NOMO-1 treated with dmso at 0.1 percent for 144 hours (cell line): ENCODE results near the gene MEDAG.

Source experiments
- DNase-seq: peaks from one replicate; lab custom pipeline; 2025; ENCODE audit not compliant: unreplicated experiment; lab: John Stamatoyannopoulos, UW

MEDAG gene

DNA sequence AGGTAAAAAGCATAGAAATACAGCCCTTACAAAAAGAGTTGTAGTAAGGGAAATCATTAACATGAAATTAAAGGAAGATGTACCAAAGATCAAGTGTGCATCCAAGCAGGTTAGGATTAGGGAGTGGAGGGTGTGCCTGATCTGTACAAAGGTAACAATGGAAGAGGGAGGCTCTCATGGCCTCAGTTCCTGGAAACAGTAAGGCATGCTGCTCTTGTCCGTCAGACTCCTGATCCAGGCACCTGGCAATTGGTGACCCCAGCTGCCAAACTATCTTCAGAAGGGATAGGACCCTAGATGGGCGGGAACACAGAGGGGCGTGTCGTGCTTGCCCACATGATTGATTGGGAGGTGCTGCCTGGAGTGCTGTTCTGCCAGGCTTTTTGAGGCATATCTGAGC is 30.9 kb downstream of the MEDAG start:
- no peak for DNase-seq

GRCh38 chr13:30943881-30944280 is 37.8 kb downstream of the MEDAG start:
- DNase-seq = no peak

DNA sequence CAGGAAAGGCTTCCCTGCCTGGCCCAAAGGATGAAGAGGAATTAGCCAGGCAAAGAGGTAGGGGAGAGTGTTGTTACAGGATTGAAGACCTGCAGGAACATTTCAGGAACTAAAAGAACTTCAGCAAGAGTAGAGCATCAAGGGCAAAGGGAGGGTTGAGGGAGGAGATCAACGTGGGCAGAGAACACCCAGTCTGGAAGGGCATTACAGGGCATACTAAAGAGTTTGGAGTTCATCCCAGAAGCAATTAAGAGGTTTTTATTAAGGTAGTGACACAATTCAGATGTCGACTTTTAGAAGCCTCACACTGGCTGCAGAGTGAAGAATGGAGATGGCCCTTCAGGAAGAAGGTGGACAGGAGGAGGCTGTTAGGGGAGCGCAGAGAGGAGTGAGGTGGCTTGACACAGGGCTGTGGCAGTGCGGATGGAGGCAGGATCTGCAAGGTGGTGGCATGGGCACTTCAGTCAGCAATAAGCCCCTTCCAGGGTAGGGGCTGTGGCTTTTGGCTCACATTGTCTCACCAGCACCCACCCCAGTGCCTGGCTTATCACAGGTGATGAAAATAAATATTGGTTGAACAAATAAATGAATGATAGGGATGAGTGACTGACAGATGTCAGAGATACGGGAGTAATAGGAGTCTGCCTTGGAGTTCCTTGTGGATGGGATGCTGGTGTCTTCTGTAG is 51.3 kb downstream of the MEDAG start:
- no peak for DNase-seq

- no peak for DNase-seq
These were observed 53.6 kb downstream of the MEDAG start for GRCh38 chr13:30959678-30960077.

- DNase-seq = no peak
These were observed 57.7 kb downstream of the MEDAG start for GRCh38 chr13:30963791-30964190.

GRCh38 chr13:30965380-30965779 is 59.3 kb downstream of the MEDAG start:
- DNase-seq = no peak

GRCh38 chr13:30966101-30966500 is 60.0 kb downstream of the MEDAG start:
- DNase-seq = no peak

- no peak for DNase-seq
These were observed 62.8 kb downstream of the MEDAG start for GRCh38 chr13:30968846-30969245.

DNA sequence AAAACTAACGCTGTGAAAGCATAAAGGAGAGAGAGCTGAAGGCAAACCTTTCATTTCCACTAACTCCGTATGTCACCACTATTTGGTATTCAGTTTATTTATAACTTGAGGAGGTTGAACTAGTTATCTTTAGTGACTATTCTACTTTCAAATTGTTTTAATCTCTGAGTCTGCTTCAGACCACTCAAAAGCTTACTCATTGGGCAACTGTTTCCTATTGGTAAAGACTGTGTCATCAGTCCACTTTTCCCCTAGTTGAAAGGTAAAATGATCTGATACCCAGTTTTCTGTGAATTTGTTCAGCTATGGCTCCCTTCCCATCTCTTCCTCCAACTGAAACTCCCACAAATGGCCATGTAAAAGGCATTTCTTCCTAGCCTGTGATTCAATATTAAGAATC is 65.5 kb downstream of the MEDAG start:
- no peak for DNase-seq

DNA sequence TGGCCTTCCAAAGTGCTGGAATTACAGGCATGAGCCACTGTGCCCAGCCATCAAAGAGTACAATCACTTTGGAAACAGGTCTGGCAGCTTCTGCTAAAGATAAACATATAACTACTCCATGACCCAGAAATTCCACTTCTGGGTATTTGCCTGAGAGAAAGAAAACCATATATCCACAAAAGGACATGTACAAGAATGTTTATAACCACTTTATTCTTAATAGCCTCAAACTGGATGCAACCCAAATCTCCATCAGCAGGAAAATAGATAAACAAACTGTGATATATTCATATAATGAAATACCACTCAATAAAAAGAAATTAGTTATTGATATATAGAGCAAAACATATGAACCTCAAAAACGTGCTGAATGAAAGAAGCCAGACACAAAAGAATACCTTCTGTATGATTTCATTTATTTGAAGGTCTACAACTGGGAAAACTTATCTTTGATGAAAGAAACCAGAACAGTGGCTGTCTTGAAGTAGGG is 66.9 kb downstream of the MEDAG start:
- DNase-seq = no peak

DNA sequence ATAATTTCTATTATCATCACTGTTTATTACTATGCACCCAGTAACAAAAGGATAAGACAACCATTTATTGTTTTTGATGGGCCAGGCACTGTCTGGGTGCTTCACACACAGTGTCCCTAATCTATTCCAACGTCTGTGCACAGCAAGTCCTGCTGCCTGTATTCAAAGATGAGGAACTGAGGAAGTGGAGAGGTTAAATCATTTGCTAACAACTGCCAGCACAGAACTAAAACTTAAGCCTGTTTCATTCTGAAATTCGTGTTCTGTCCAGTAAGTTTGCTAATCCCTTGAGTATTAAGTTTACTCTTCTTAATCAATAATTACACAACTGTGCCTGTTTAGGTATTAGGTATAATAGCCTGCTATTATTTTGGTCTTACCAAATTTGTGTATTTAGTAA is 68.3 kb downstream of the MEDAG start:
- DNase-seq = no peak
